HG03196 (cell line): ENCODE data around the gene AMN1.
"Not testable (repeated sequence)": the region's sequence is repeated elsewhere in the genome, so short reads cannot be mapped to it uniquely, and the experiment has no call there.

Experiments used
- ATAC-seq: cut with Tn5 transposase; IDR thresholded peaks from one replicate; pipeline ENCODE4 v1.9.1; 2021; ENCODE audit not compliant: unreplicated experiment

The AMN1 gene

DNA sequence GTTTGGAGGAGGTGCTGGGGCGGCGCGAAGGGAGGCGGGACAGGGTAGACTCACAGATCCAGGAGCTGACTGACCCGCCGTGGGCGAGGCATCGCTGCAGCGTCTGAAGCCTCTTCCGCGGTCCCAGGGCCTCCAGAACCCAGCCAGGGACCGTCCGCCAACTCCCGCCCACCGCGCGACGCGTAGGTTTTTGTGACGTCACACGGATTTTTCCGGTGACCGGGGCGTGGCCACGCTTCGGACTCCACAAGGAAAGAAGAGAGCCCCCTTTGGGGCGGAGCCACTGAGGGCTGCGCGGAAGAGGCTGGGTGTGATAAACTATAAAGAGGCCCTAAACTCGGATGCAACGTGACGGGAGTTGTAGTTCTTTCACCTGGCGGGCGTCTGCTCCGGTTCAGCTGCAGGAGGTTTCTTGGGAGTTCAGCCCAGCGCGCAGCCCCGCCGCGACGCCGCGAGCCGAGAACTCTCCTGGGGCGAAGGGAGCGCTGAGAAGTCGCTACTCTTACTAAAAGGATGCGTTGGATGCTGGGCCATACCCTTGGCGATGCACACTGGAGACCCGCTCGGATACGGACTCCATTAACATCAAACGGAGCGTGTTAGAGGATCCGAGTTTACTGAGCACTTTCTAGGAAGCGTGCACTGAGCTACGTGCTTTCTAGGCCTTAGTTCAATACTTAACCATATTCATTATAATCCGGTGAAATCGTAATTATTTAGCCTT is at the start of gene AMN1:
Gene AMN1, minus strand, starts transcription at position 105 of the 724 bp plus-strand sequence. Its CDS starts 13 bp downstream, at position 92.
- peak; percentile 93 for ATAC-seq

DNA sequence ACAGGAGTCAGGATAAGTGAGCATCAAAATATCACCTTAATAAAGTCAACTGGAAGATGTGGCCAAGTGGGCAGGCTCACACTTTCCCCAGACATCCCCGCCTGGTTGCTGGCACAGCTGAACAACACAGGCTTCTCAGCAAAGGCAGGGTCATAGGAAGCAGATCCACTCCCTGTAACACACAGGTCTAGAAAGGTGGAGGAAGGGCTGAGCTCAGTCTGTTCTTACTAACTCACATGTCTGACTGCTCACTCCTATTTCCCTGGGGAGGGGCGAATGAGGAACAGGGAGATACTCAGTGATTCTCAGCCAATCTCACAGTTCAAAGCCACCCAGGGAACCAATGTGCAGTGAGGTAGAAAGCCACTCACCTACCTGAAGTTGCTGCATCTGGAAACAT is 45.0 kb upstream of the AMN1 start:
- no peak for ATAC-seq

DNA sequence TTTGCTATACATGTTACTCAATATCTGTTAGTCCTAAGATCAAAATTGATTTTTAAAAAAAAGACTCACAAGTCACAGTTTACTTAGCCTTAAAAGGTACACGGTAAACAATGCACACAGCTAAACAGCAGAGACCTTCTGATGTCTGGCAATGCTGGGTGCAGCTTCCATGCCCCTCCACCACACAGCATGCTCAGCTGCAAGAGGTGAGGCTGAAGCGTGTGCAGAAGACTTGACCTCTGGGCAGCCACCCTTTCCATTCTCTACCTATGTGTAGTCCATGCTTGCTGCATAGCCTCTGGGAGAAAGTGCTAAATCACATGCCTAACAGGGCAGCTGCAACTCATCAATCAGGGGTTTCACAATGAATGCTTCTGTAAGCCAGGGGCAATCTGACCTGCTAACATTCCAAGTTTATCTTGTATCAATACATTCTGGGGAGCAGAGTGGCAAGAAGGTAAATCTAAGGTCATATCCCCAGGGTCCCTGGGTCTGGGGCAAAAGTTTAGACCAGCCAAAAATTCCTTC is 44.5 kb upstream of the AMN1 start:
- ATAC-seq: no peak

DNA sequence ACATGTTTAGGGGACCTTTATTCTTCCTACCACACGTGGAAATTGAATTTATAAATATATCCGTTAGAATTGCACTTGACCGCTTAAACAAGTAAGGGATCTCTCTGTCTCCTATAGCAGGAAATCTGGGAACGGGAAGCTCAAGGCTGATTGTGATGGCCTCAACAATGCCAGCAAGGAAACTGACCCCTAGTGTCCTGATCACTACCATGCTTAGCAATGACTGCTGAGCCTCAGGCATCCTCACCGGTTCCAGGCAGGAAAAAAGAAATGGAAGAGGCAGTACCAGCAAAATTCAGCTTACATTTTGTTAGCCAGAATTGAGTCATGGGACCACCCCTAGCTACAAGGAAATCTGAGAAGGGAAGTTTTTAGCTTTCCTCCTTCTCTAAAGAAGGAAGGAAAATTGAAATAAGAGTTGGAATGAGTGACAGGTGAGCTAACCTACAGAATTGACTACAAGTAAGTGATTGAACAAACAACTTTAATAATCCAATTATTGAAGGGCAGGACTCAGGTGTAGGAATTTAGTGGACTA is 43.9 kb upstream of the AMN1 start:
- no peak for ATAC-seq

DNA sequence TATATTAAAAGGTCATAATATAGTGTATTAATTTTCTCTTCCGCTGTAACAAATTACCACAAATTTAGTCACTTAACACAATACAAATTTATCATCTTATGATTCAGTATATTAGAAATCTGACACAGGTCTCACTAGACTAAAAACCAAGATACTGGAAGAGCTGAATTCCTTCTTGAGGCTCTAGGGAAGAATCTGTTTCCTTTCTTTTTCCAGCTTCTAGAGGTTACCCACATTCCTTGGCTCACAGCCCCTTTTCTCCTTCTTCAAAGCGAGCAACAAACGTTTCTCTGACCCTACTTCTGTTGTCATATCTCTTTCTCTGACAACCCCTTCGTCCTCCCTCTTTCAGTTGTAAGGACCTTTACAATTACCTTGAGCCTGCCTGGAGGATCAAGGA is 43.4 kb upstream of the AMN1 start:
- no peak for ATAC-seq

DNA sequence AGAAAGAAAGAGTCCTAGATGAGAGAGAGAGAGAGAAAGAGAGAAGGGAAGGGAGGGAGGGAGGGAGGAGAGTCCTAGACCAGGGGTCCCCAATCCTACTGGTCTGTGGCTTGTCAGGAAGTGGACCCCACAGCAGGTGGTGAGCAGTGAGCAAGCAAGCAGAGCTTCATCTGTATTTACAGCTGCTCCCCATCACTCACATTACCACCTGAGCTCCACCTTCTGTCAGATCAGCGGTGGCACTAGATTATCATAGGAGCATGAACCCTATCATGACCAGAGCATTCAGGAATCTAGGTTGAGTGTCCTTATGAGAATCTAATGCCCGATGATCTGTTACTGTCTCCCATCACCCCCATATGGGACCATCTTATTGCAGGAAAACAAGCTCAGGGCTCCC is 39.2 kb upstream of the AMN1 start:
- ATAC-seq: no peak

DNA sequence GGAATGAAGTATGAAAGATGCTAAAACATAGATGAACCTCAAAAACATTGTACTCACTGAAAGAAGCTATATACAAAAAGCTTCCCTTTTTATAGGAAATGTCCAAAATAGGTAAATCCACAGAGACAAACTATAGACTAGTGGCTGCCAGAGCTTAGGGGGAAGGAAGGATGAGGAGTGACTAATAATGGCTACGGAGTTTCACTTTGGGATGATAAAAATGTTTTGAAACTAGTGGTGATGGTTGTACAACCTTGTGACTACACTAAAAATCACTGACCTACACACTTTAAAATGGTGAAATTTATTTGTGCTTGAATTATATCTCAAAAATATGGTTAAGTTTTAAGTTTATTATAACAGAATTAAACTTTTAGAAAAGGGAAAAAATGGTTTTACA is 37.1 kb upstream of the AMN1 start:
- ATAC-seq: no peak

DNA sequence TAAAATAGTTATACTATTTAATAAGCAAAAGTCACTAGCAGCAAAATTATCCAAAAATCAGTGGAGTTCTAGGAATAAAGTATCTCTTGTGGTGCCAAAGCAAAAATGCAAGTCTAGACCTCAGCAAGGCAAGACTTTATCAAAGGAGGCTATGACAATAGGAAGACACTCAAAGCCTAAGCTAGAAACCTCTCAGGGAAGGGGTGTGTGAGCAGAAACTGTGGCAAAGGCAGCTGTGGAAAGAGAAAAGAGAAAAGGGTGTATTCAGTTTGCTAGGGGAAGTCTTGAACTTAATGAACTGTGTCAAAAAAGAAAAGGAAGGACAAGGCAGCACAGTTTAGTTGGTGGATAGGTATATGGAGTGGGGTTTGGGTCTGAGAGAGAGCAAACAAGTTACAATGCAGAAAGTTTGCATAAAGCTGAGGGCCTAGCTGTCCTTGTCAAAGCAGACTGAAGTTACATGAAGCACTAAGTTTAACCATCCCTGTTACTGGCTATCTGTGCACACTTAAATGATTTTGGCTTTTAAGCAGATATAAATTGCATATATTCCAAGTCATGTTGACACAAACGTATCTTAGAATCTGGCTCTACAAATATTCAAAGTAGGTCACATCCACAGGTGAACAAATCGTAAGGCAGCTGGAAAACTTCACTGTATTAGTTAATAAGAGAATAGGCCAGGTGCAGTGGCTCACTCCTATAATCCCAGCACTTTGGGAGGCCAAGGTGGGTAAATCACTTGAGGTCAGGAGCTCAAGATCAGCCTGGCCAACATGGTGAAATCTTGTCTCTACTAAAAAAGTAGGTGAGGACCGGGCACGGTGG is 31.0 kb upstream of the AMN1 start:
- ATAC-seq: no peak

DNA sequence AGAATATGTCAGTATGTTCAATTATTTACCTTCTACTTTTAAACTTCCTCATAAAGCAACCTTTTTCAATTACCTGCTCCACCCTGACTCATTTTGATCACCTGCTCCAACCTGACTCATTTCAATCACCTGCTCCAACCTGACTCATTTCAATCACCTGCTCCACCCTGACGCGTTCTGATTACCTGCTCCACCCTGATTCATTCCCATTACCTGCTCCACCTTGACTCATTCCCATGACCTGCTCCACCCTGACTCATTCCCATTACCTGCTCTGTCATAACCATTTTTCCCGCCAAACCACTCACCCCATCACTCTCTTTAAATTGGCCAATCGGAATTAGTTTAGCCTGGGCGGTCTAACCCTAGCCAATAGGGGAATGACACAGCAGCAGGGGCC is 29.5 kb upstream of the AMN1 start:
- ATAC-seq: not testable (repeated sequence)

DNA sequence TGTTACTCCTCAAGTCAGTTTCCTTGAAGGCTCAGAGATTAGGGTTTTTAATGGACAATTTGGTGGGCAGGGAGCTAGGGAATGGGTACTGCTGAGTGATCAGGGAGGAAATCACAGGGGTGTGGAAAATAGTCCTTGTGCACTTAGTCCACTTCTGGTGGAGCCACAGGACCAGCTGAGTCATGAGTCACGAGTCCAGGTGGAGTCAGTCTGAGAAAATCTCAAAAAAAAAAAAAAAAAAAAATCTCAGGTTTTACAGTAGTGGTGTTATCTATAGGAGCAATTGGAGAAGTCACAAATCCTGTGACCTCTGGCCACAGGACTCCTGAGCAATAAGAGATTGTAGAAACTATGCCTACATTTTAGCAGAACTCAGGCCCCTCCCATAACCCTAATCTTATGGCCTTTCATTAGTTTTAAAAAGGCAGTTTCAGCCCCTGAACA is 28.2 kb upstream of the AMN1 start:
- ATAC-seq: no peak

DNA sequence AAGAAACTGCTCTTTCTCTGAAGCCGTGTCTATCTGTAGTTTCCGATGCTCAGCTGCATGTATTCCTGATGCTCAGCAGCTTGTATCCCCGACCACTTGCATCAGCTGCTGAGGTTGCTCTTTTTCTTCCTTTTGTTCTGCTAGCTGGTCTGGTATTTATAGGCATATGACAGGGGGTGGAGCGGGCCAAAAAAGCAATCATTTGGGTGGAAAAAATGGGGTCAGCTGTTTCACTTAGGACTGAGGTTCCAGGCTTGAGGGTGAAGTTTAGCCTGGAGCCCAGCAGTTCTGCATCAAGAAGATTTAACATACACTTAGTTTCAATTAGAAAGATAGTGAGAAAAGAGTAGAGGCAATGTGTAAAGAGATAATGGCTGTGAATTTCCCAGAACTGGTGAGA is 23.6 kb upstream of the AMN1 start:
- no peak for ATAC-seq

DNA sequence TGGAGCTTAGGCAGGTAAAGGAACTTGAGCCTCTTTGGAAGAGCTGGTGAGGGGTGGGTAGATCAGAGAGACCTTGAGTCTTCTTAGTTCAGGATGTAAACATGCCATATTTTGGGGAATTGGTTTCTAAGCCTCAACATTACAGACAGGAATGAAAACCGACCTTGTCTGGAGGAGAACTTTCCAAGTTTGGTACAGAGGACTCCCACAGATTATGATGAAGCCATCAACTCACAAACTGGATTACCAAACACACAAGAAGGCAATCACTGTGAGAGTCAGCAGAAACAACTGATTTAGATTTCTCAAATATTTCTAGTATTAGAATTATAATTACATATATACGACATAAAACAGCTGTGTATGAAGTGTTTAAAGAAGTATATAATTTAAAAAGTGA is 22.3 kb upstream of the AMN1 start:
- no peak for ATAC-seq

DNA sequence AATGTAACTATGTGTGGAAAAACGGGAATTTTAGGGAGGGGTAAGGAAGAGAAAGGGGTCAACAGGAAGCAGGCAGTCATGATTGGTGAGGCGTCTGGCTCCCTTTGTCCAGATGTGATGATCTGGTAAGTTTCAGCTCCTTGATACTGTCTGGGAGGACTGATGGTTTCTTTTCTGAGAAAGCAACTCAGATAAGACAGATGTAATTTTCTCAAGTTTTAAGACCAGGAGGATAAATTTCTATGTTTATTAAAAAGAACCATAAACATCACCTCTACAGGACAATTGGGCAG is 21.9 kb upstream of the AMN1 start:
- ATAC-seq: no peak

DNA sequence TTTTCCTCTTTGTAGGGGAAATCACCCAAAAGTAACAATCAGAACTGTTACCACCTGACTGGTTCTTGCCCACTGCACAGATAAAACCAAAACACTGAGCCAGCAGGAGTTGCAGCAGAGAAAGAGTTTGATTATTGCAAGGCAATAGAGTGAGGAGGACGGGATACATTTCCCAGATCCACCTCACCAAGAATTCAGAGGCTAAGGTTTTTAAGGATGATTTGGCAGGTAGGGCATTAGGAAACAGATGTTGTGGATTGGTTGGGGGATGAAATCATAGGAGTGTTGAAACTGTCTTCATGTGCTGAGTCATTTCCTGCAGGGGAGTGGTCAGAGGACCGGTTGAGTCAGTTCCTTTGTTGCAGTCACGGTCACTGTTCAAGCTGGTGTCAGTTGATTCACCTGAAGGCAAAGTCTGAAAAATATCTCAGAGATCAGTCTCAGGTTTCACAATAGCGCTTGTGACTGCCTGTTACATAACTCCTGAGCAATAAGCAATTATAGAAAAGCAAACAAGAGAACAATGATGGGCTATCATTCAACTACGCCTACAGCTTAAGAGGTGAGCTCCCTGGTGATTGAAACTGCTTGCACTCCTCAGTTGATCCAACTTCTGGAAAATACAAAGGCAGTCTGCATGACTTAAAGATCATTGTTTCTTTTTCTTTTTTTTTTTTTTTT is 20.3 kb upstream of the AMN1 start:
- ATAC-seq: peak; percentile 80

DNA sequence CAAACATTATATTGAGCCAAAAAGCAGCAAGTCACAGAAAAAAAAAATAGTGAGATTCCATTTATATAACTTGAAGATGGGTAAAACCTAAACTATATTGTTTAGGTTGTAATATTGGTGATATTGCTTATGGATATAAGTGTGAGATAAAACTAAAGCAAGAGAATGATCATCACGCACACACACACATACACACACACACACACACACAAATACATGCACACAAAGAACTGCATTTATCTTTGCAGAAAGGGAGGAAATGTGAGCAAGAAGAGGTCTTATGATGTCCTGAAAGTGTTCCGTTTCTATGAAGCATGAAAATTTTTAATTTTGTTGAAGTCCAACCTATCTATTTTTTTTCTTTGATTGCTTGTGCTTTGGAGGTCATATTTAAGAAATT is 16.4 kb upstream of the AMN1 start:
- no peak for ATAC-seq

DNA sequence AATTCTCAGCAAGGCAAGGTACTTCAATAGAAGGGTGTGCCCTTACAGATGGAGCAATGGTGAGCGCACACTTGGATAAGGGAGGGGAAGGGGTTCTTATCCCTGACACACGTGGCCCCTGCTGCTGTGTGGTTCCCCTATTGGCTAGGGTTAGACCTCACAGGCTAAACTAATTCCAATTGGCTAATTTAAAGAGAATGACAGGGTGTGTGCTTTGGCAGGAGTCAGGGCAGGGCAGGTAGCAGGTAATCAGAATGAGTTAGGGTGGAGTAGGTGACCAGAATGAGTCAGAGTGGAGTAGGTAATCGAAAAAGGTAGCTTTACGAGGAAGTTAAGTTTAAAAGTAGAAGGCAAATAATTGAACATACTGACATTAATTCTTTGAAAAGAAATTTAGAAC is 15.5 kb upstream of the AMN1 start:
- ATAC-seq: not testable (repeated sequence)

DNA sequence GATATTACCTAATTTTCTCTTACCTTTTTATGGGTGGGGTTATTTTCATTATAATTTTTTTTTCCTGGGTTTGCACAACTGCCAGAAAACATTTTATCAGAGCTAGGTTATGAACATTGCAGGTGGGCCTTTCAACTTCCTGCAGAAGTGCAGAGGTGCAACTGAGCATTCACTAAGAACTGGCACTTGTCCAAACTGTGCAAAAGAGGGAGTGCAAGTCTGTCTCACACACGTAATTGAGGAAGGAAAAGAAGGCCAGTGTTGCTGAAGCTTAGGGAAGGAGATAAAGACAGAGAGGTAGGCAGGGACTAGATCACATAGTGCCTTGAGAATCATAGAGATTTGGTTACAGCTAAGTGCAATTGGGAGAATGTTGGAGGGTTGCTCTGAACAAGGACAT is 14.1 kb upstream of the AMN1 start:
- ATAC-seq: no peak

DNA sequence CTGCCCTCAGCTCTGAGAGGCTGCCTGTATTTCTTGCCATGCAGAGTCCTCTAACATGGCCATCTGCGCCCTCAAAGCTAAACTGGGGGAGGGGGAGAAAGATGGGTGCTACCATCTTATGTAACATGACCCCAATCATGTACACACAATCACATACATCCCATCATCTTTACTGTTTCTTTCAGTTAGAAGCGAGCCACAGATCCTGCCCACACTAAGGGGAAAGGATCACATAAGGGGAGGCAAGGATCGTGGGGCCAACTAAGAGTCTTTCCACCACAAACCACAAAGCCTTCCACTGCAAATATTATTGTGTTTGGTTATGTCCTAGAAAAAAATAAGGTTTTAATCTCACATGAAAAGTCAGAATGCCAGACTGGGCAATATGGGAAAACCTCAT is 11.8 kb upstream of the AMN1 start:
- no peak for ATAC-seq

DNA sequence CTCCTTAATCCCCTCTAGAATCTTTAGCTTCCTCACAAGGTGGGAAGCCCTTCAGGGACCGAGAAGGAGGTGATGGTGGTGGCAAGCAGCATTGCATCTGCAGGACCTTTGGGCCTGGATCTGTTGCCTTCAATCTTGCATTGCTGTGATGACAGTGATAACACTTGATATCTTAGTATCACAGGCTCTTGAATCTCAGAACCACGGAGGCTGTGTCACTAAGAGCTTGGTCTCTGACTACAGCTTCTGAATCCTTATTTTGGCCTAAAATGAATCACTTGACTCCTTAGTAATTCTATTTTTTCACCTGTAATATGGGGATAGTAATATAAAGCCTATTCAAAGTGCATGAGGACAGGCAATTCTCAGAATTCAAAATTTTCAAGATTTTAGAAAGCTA is 8.9 kb upstream of the AMN1 start:
- no peak for ATAC-seq

DNA sequence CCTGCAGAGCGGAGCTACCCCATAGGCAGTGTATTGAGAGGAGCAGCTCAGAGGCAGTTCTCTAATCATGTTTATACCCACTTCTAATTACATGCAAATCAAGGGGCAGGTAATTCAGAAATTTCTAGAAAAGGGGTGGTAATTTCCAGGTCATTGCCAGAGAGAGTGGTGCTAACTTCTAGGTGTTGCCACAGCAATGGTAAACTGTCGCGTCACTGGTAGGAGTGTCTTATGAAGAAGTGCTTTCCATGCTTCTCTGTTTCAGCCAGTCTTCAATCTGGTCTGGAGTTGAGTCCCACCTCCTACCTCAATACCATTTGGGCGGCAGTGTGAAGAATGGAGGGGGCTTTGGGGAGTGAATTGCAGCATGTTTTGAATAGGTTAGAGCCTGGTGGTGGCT is 8.5 kb upstream of the AMN1 start:
- ATAC-seq: no peak

DNA sequence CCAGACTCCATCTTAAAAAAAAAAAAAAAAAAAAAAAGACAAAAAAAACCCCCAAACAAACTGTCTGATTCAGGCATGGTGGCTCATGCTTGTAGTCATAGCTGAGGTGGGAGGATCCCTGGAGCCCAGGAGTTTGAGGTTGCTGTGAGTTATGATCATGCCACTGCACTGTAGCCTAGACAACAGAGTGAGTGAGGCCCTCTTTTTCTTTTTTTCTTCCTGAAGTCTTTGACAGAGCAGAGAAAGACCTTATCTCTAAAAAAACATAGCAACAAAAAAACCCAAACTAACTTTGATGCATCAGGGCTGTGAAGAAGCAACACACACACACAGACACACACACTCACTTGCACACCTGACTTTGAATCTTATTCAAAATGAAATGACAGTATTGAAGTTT is 7.7 kb upstream of the AMN1 start:
- ATAC-seq: no peak
